Type B pancreatic cell (in vitro differentiated cells): ENCODE results near the gene MCOLN2. TPM values are rescaled to one million over a fixed set of nuclear protein-coding genes. Genes with fewer than 3 reads are reported as not detected.
"Not testable (repeated sequence)": the region's sequence is repeated elsewhere in the genome, so short reads cannot be mapped to it uniquely, and the experiment has no call there.

ENCODE experiments used
- DNase-seq: peaks from one replicate; pipeline ENCODE4 v3.0.0; 2021; ENCODE audit warnings: mixed read lengths; ENCODE audit not compliant: unreplicated experiment; ENCODE audit errors: extremely low spot score
- H3K27ac Mint-ChIP-seq: 2 replicates; pipeline ENCODE4 v1.8.0; 2021; ENCODE audit warnings: mild to moderate bottlenecking, mixed read lengths
- H3K27me3 Mint-ChIP-seq: 2 replicates; pipeline ENCODE4 v1.8.0; 2021; ENCODE audit warnings: mixed read lengths
- H3K36me3 Mint-ChIP-seq: 2 replicates; pipeline ENCODE4 v1.8.0; 2021; ENCODE audit warnings: mixed read lengths
- H3K4me1 Mint-ChIP-seq: one replicate; pipeline ENCODE4 v1.8.0; 2021; ENCODE audit warnings: mixed read lengths; ENCODE audit not compliant: unreplicated experiment
- H3K4me3 Mint-ChIP-seq: 2 replicates; pipeline ENCODE4 v1.8.0; 2021; ENCODE audit warnings: mild to moderate bottlenecking, mixed read lengths
- H3K9me3 Mint-ChIP-seq: 2 replicates; pipeline ENCODE4 v1.8.0; 2021; ENCODE audit warnings: mixed read lengths
- total RNA-seq: library from RNA; stranded (reverse); gene quantifications from 2 replicates; pipeline ENCODE4 v1.2.1, GENCODE V29; 2021; ENCODE audit warnings: low replicate concordance
- TF ChIP-seq, protein P1 (sequence below): fragments of 200-600 bp; sonication (generic); conservative IDR thresholded peaks from 2 replicates; pipeline ENCODE4 v1.5.0; 2021; ENCODE audit warnings: antibody characterized with exemption, mild to moderate bottlenecking

MCOLN2 gene
- total RNA-seq, 1 donor from 2014 or later = 0.19 TPM

DNA sequence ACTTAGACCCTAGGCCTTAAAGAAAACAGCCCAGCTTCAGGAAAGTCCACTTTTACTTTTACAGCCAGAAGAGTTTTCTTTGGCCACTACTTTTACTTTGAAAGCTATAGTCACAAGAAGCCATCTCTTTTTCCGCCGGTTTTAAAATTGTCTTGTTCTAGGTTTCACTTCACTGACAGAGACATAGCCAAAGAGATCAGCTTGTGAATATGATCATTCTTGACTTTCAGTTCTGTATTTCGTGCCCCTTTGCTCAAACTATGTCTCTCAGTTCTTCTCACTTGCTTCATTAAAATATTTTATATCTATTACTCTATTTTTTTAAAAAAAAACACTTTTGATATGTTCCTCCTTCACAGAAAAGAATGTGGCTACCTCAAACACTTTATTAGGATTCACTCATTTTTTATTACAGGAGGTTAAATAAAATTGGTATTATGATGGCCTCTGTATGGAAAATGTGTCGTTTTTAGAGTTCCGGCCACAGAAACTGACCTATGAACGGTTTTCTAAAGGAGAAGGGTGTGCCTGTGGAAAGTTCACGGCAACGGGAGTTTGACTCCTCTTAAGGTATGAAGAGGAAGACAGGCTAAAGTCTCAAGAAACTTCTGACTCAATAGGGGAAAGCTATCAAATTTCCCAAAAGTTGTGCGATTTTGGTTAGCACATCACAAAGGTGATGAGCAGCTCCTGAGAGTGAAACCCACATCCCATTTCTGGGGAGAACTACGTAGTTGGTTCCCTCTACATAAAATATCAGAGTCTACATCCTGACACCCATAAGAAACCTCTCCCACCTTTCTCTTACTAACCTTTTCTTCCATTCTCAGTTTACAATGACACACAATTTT, 1.2 kb downstream of the MCOLN2 start:
- H3K4me1 Mint-ChIP-seq = peaks cover 5% of the 10 kb centered on the region
- no peak for DNase-seq
- TF ChIP-seq, protein P1, sequence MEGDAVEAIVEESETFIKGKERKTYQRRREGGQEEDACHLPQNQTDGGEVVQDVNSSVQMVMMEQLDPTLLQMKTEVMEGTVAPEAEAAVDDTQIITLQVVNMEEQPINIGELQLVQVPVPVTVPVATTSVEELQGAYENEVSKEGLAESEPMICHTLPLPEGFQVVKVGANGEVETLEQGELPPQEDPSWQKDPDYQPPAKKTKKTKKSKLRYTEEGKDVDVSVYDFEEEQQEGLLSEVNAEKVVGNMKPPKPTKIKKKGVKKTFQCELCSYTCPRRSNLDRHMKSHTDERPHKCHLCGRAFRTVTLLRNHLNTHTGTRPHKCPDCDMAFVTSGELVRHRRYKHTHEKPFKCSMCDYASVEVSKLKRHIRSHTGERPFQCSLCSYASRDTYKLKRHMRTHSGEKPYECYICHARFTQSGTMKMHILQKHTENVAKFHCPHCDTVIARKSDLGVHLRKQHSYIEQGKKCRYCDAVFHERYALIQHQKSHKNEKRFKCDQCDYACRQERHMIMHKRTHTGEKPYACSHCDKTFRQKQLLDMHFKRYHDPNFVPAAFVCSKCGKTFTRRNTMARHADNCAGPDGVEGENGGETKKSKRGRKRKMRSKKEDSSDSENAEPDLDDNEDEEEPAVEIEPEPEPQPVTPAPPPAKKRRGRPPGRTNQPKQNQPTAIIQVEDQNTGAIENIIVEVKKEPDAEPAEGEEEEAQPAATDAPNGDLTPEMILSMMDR = no peak
- peaks cover 81% of the 10 kb centered on the region for H3K27me3 Mint-ChIP-seq
- H3K36me3 Mint-ChIP-seq = no peaks in the 10 kb centered on the region
- H3K9me3 Mint-ChIP-seq = no peaks in the 10 kb centered on the region
- peak overlapping the region; percentile 85 for H3K4me3 Mint-ChIP-seq
- H3K27ac Mint-ChIP-seq = no peak overlapping the region

DNA sequence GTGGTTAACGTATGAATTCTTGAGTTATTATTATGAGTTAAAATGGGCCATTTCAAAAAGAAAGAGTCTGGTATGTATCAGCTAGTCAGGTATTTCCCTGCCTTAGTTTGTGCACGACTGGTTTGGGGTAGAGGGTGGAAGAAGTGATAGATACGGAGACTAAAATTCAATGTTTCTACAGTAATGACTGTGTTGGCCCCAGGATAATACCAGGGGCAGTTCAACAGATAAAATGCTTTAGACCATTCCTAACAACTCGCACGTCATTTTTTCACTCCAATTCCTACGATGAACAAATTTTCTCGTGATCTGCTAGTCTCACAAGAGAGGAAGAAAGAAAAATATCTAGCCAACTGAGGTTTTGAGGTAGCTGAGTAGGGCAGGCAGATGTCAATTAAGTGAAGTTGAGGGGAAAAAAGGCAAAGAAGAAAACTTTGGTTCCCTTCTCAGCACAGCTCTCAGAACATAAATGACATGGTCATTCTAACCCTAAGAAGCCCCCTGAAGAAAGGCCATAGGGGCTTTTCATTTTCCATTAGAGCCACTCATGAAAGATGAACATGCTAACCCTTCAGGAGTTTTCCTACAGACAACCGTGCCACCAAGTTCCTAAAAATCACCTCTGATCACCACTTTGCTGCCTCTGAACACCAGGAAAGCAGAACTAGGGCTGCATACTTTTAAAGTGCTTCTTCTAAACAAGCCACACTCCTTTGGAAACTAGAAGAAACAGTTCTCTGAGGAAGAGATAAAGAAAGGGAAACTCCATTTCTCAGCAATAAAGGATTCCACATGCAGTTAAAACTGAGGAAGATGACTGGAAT, 5.6 kb downstream of the MCOLN2 start:
- H3K27me3 Mint-ChIP-seq = peaks cover 47% of the 10 kb centered on the region
- no peaks in the 10 kb centered on the region for H3K36me3 Mint-ChIP-seq
- TF ChIP-seq, protein P1 = no peak
- no peak overlapping the region for H3K4me3 Mint-ChIP-seq
- DNase-seq = no peak
- no peaks in the 10 kb centered on the region for H3K4me1 Mint-ChIP-seq
- H3K27ac Mint-ChIP-seq = no peak overlapping the region
- no peaks in the 10 kb centered on the region for H3K9me3 Mint-ChIP-seq

DNA sequence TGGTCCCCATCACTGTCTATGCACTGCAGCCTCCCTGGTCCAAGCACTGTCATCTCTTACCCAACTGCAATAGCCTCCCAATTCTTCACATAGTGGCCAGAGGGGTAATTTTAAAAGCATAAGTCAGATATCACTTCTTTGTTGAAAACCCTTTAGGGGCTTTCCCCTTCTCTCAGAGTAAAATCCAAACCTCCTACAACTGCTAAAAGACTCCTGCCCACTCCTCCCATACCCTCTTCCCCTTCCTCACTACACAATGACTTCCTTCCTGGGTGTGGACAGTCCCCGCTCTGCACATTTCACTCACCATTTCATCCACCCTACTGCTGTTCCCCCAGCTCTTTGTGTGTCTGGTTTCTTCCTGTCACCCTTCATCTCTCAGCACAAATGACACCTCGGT, 8.3 kb downstream of the MCOLN2 start:
- H3K27me3 Mint-ChIP-seq = peaks cover 28% of the 10 kb centered on the region
- no peaks in the 10 kb centered on the region for H3K36me3 Mint-ChIP-seq
- no peak for DNase-seq
- H3K4me1 Mint-ChIP-seq = no peaks in the 10 kb centered on the region
- H3K9me3 Mint-ChIP-seq = peaks cover 7% of the 10 kb centered on the region
- TF ChIP-seq, protein P1 = no peak
- H3K4me3 Mint-ChIP-seq = no peak overlapping the region
- H3K27ac Mint-ChIP-seq = no peak overlapping the region

DNA sequence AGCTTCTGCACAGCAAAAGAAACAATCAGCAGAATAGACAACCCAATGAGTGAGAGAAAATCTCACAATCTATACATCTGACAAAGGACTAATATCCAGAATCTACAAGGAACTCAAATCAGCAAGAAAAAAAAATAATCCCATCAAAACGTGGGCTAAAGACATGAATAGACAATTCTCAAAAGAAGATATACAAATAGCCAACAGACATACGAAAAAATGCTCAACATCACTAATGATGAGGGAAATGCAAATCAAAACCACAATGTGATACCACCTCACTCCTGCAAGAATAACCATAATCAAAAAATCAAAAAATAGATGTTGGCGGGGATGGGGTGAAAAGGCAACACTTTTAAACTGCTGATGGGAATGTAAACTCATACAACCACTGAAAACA, 10.4 kb downstream of the MCOLN2 start:
- H3K4me3 Mint-ChIP-seq, H3K9me3 Mint-ChIP-seq, H3K36me3 Mint-ChIP-seq, H3K27ac Mint-ChIP-seq, H3K4me1 Mint-ChIP-seq, DNase-seq: not testable (repeated sequence)
- H3K27me3 Mint-ChIP-seq = peaks cover 16% of the 10 kb centered on the region

DNA sequence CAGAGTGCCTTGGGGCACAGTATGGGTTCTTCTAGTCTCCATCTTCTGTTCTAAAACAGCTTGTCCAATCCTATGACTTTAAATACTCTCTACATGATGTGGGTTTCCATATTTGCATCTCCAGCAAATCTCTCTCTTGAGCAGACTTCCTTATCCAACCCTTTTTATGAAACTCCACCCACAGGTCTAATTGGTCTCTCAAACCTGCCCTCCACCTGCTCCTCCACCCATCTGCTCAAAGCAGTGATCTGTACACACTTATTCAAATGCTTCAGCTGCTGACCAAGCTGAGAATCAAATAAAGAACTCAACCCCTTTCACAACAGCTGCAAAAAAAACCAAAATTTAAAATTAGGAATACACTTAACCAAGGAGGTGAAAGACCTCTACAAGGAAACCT, 11.5 kb downstream of the MCOLN2 start:
- TF ChIP-seq, protein P1 = no peak
- peaks cover 7% of the 10 kb centered on the region for H3K9me3 Mint-ChIP-seq
- no peak overlapping the region for H3K4me3 Mint-ChIP-seq
- H3K27ac Mint-ChIP-seq = no peak overlapping the region
- no peak for DNase-seq
- H3K36me3 Mint-ChIP-seq = no peaks in the 10 kb centered on the region
- no peaks in the 10 kb centered on the region for H3K4me1 Mint-ChIP-seq
- peaks cover 14% of the 10 kb centered on the region for H3K27me3 Mint-ChIP-seq

DNA sequence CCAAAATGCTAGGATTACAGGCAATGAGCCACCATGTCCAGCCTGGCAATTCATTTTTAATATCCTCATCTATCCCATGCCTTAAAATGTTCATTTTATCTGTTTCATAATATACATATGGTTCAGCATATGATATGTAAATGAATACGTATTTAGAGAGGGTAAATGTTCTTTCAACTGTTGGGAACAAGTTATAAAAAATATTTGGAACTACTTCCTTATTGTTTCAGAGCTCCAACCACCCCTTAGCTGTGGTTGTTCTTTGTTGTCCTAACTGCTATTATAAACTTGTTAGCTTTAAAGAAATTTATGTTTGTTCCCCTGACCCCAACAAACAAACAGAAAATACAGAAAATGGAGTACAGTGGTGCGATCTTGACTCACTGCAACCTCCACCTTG, 14.5 kb downstream of the MCOLN2 start:
- H3K36me3 Mint-ChIP-seq = no peaks in the 10 kb centered on the region
- H3K4me1 Mint-ChIP-seq = no peaks in the 10 kb centered on the region
- H3K4me3 Mint-ChIP-seq = no peak overlapping the region
- H3K27me3 Mint-ChIP-seq = peaks cover 19% of the 10 kb centered on the region
- no peak overlapping the region for H3K27ac Mint-ChIP-seq
- TF ChIP-seq, protein P1 = no peak
- H3K9me3 Mint-ChIP-seq = peaks cover 7% of the 10 kb centered on the region
- no peak for DNase-seq
